ENCODE data around the gene PABPN1L. TPM values are rescaled to one million over a fixed set of nuclear protein-coding genes. Genes with fewer than 3 reads are reported as not detected.

Gene PABPN1L
- total and polyA plus RNA-seq, 2 of the 13 experiments (the other 11 are each of a cell fraction or from before 2014, with no cell fraction given): not detected

- TF ChIP-seq ZNF740 (CRISPR knock-in tag; IDR thresholded peaks at IDR 0.05): peak; percentile 79; the same call in 1 of the 2 replicates
- TF ChIP-seq MTA1 (CRISPR knock-in tag; IDR thresholded peaks at IDR 0.05; ENCODE audit: borderline replicate concordance): 0 out of 2 replicates have a peak, but pooled peaks have one; percentile 19
- no peak for TF ChIP-seq ZNF552 (CRISPR knock-in tag; IDR thresholded peaks at IDR 0.05; ENCODE audit: borderline replicate concordance)
- no peak for TF ChIP-seq SSRP1 (CRISPR knock-in tag; IDR thresholded peaks at IDR 0.05)
- TF ChIP-seq FIP1L1 (IDR thresholded peaks at IDR 0.05; ENCODE audit: borderline replicate concordance, insufficient read depth, low read depth, low read length): no peak
- no peak for TF ChIP-seq RORA (CRISPR knock-in tag; IDR thresholded peaks at IDR 0.05)
- no peak for TF ChIP-seq SALL2 (CRISPR knock-in tag; IDR thresholded peaks at IDR 0.05)
- TF ChIP-seq ZNF225 (CRISPR knock-in tag; IDR thresholded peaks at IDR 0.05): no peak
- 0 out of 2 replicates have a peak, but pooled peaks have one; percentile 40 for TF ChIP-seq ZBTB7B (CRISPR knock-in tag; IDR thresholded peaks at IDR 0.05)
- TF ChIP-seq HNF4A (CRISPR knock-in tag; IDR thresholded peaks at IDR 0.05): peak; percentile 67
- no peak for TF ChIP-seq ZNF747 (CRISPR knock-in tag; IDR thresholded peaks at IDR 0.05; ENCODE audit: borderline replicate concordance)
- TF ChIP-seq ZNF780A (CRISPR knock-in tag; IDR thresholded peaks at IDR 0.05): no peak
- no peak for TF ChIP-seq CREBL2 (CRISPR knock-in tag; IDR thresholded peaks at IDR 0.05; ENCODE audit: borderline replicate concordance)
- TF ChIP-seq PLRG1 (conservative IDR thresholded peaks at IDR 0.05): no peak
- 0 out of 2 replicates have a peak, but pooled peaks have one; percentile 37 for TF ChIP-seq SATB2 (CRISPR knock-in tag; IDR thresholded peaks at IDR 0.05)
- TF ChIP-seq ATF3 (CRISPR knock-in tag; IDR thresholded peaks at IDR 0.05): no peak
- no peak for TF ChIP-seq ZNF674 (CRISPR knock-in tag; IDR thresholded peaks at IDR 0.05; ENCODE audit: low read depth)
- 0 out of 2 replicates have a peak, but pooled peaks have one; percentile 34 for TF ChIP-seq HOXD1 (CRISPR knock-in tag; IDR thresholded peaks at IDR 0.05)
- 0 out of 2 replicates have a peak, but pooled peaks have one; percentile 24 for TF ChIP-seq PAXIP1 (CRISPR knock-in tag; conservative IDR thresholded peaks at IDR 0.05)
- TF ChIP-seq ZSCAN5A (CRISPR knock-in tag; IDR thresholded peaks at IDR 0.05; ENCODE audit: borderline replicate concordance): no peak
- TF ChIP-seq ZNF367 (CRISPR knock-in tag; IDR thresholded peaks at IDR 0.05; ENCODE audit: borderline replicate concordance): no peak
- no peak for TF ChIP-seq SAP130 (CRISPR knock-in tag; IDR thresholded peaks at IDR 0.05; ENCODE audit: low read depth)
- no peak for TF ChIP-seq KLF11 (CRISPR knock-in tag; IDR thresholded peaks at IDR 0.05)
- no peak for TF ChIP-seq ZNF773 (CRISPR knock-in tag; IDR thresholded peaks at IDR 0.05; ENCODE audit: borderline replicate concordance)
- TF ChIP-seq NFKBIZ (CRISPR knock-in tag; IDR thresholded peaks at IDR 0.05): no peak
- TF ChIP-seq SUZ12 (IDR thresholded peaks at IDR 0.05; ENCODE audit: low read depth, low read length): no peak
Observed at GRCh38 chr16:88880226-88881006, 14.0 kb upstream of the PABPN1L start (continued).

All from HepG2 (cell line).